SJSA1 (cell line): Measurements from ENCODE around the gene SCO1. TPM values are rescaled to one million over a fixed set of nuclear protein-coding genes. Genes with fewer than 3 reads are reported as not detected.
"Not testable (repeated sequence)": the region's sequence is repeated elsewhere in the genome, so short reads cannot be mapped to it uniquely, and the experiment has no call there.

Source experiments
- DNase-seq, 2 experiments: peaks; one replicate each; pipeline ENCODE4 v3.0.0-alpha.2; 2015 to 2020; ENCODE audit warnings: low spot score in 2 of 2, low read depth in 1 of 2
- H3K27ac ChIP-seq: fragments of 250-450 bp; sonication (Bioruptor Pico); 2 replicates; pipeline ENCODE4 v1.5.1; 2020; ENCODE audit warnings: mild to moderate bottlenecking, moderate library complexity
- H3K27me3 ChIP-seq: fragments of 250-450 bp; sonication (Bioruptor Pico); replicated peaks from 2 replicates; pipeline ENCODE4 v1.5.1; 2020; ENCODE audit warnings: mild to moderate bottlenecking, moderate library complexity
- H3K36me3 ChIP-seq: fragments of 250-450 bp; sonication (Bioruptor Pico); 2 replicates; pipeline ENCODE4 v1.5.1; 2020; ENCODE audit warnings: mild to moderate bottlenecking
- H3K4me1 ChIP-seq: fragments of 250-450 bp; sonication (Bioruptor Pico); replicated peaks from 2 replicates; pipeline ENCODE4 v1.6.1; 2021; ENCODE audit warnings: mild to moderate bottlenecking
- H3K4me3 ChIP-seq: fragments of 250-450 bp; sonication (Bioruptor Pico); 2 replicates; pipeline ENCODE4 v1.5.1; 2020; ENCODE audit warnings: mild to moderate bottlenecking
- H3K9me3 ChIP-seq: fragments of 250-450 bp; sonication (Bioruptor Pico); replicated peaks from 2 replicates; pipeline ENCODE4 v1.5.1; 2020; ENCODE audit warnings: mild to moderate bottlenecking
- total RNA-seq: library from RNA; depleted of rRNA; stranded (reverse); fragments of >200 nt; shearing (Covaris generic); gene quantifications from 2 replicates; pipeline ENCODE4 v1.2.3, GENCODE V29; 2014

Gene SCO1
- total RNA-seq, 1 experiment from 2014 or later, result 23.5 TPM

DNA sequence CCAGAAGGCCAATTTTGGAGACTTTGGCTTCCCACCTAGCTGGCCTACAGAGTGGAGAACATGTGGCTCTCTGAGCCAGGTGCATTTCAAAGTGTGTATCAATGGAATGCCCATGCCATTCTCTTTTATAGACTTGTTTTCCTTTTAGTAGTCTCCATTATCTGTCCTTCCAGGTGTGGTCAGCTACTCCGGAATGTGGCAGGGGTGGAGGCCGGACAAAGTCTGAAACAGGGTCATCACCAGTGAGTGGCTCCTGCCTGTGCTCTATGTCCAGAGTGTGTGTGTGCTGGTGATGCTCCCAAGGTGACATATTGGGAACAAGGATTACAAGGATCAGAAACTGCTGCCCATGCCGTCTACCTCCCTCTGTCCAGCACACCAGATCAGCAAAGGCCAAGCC is 36.3 kb upstream of the SCO1 start:
- DNase-seq, result no peak
- Histone ChIP-seq H3K4me1 (peaks cover 4% of the 10 kb centered on the region; the same call in 1 of the 2 replicates), H3K9me3 (0 out of 2 replicates have a peak, but pooled peaks cover 4% of the 10 kb centered on the region), H3K27ac (no peak overlapping the region), H3K36me3 (peaks cover 5% of the 10 kb centered on the region), H3K27me3 (no peaks in the 10 kb centered on the region), H3K4me3 (no peak overlapping the region)

DNA sequence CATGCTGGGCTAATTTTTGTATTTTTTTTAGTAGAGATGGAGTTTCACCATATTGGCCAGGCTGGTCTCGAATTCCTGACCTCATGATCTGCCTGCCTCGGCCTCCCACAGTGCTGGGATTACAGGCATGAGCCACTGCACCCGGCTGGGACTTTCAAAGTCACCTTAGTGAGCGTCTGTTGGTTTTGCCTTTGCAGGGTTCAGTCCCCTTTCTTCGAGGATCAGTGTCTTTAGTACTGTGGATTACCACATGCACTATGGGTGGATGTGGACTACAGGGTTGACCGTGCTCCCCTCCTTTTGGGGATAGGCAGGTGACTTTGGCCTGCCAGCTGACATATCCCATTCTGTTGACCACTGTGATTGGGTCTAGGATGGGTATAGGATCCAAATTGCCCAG is 34.8 kb upstream of the SCO1 start:
- H3K27ac ChIP-seq, DNase-seq, H3K27me3 ChIP-seq, H3K9me3 ChIP-seq, H3K4me1 ChIP-seq, H3K4me3 ChIP-seq, H3K36me3 ChIP-seq: not testable (repeated sequence)

DNA sequence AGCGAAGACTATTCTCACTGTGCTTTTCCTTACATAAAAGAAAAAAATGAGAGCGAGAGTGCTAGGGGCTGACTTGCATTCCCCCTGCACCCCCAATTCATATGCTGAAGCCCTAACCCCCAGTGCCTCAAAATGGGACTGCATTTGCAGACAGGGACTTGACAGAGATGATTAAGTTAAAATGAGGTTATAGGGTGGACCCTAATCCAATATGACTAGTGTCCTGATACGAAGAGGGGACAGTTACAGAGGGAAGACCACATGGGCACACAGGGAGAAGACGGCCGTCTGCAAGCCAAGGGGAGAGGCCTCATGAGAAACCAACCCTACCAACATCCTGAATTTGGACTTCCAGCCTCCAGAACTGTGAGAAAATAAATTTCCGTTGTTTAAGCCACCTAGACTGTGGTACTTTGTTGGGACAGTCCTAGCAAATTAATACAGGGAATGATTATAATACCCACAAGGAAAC is 34.1 kb upstream of the SCO1 start:
- Histone ChIP-seq H3K4me1 (peaks cover 4% of the 10 kb centered on the region; the same call in 1 of the 2 replicates), H3K27ac (no peak overlapping the region), H3K27me3 (no peaks in the 10 kb centered on the region), H3K9me3 (no peaks in the 10 kb centered on the region), H3K36me3 (peaks cover 5% of the 10 kb centered on the region), H3K4me3 (no peak overlapping the region)
- DNase-seq, result no peak

DNA sequence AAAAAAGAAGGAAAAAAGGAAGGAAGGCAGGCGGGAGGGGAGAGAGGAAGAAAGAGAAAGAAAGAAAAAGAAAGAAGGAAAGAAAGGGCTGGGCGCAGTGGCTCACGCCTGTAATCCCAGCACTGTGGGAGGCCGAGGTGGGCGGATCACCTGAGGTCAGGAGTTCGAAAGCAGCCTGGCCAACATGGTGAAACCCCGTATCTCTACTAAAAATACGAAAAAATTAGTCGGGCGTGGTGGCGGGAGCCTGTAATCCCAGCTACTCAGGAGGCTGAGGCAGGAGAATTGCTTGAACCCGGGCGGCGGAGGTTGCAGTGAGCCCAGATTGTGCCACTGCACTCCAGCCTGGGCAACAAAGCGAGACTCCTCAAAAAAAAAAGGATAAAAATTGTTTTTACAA is 32.9 kb upstream of the SCO1 start:
- peak overlapping the region; percentile 78 for H3K4me3 ChIP-seq
- not testable (repeated sequence) for H3K9me3 ChIP-seq, H3K27me3 ChIP-seq, H3K4me1 ChIP-seq, DNase-seq
- H3K27ac ChIP-seq, result peak overlapping the region; percentile 91
- peaks cover 13% of the 10 kb centered on the region for H3K36me3 ChIP-seq

DNA sequence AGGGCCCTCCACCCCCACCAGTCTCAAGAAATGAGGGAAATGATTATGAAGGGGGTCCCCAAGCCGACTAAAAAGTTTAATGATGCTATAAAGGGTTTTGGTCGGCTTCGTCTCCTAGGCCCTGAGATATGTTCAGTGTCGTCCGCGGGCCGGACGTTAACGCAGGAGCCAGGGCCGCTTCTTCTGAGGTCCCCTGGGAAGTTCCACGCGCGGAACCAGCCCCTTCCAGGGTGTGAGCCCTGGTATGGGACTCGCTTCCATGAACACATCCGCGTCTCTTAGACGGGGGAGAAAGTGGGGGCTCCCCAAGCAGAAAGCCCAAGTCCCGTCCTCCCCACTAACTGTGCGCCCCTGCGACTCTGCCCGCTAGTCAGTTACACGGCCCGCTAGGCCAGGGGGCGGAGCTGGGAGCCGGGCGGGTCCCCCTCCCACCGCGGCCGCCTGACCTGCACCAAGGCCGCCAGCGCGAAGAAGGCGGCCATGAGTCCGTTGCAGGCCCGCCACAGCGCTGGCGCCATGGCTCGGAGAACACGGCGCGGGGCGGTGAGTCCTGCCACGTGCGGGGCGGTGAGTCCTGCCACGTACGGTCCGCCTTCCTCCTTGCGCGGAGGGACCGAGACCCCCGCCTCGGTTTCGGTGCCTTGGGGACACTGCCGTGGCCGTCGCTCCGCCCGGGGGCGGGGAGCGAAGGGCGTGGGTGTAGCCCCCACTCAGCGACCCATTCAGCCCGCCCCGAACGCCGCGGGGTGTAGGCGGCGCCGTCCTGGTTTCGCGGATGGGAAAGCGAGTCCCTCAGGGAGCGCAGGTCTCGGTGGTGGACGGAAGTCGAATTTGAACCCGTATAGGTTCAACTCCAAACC is 32.2 kb upstream of the SCO1 start, which contains the start of gene TMEM220:
TMEM220 (minus strand) TSS at position 690 of the 860 bp plus-strand sequence; CDS start at position 518, 172 bp downstream.
- Histone ChIP-seq H3K27me3 (no peaks in the 10 kb centered on the region), H3K9me3 (no peaks in the 10 kb centered on the region), H3K4me3 (peak within 1 kb of the TSS; percentile 78), H3K4me1 (peaks cover 4% of the 10 kb centered on the region; the same call in 1 of the 2 replicates), H3K27ac (peak within 1 kb of the TSS; percentile 91), H3K36me3 (peaks cover 14% of the 10 kb centered on the region)
- peak; percentile 83 to 93 for DNase-seq

DNA sequence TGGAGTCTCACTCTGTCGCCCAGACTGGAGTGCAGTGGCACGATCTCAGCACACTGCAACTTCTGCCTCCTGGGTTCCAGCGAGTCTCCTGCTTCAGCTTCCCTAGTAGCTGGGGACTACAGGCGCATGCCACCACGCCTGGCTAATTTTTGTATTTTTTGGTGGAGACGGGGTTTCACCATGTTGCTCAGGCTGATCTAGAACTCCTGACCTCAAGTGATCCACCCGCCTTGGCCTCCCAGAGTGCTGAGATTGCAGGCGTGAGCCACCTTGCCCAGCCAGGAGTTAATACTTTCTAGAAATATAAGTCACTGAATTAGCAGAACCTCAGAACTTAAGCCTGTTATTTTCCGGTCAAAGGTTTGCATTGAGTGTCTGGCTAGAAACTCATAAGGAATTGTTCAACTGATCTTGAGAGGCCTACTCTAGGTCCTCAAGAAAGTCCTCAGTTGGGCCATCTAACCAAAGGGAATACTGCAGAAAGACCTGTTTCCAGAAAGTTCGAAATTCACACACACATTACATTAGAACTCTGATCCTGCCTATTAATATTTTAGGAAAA is 31.1 kb upstream of the SCO1 start:
- Histone ChIP-seq H3K36me3 (peaks cover 18% of the 10 kb centered on the region), H3K9me3 (no peaks in the 10 kb centered on the region), H3K27ac (0 out of 2 replicates have a peak overlapping the region, but pooled peaks have one; percentile 91), H3K27me3 (no peaks in the 10 kb centered on the region), H3K4me3 (no peak overlapping the region), H3K4me1 (peaks cover 4% of the 10 kb centered on the region; the same call in 1 of the 2 replicates)
- DNase-seq, result no peak

DNA sequence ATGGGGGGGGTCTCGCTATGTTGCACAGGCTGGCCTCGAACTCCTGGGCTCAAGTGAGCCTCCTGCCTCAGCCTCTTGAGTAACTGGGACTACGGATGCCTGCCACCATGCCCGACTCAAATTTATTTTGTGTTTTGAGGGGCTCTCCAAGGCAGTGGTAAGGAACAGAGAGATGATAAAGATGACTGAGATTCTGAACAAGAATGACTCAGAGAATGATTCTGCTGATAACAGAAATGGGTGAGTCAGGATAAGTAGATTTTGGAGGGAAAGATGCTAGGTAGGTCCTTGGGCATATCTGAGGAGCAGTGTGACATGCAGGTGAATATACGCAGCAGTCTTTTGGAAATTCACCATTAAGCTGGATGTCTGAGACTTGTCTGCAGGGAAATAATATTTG is 29.9 kb upstream of the SCO1 start:
- DNase-seq, result no peak
- H3K4me1 ChIP-seq, result peaks cover 4% of the 10 kb centered on the region; the same call in 1 of the 2 replicates

DNA sequence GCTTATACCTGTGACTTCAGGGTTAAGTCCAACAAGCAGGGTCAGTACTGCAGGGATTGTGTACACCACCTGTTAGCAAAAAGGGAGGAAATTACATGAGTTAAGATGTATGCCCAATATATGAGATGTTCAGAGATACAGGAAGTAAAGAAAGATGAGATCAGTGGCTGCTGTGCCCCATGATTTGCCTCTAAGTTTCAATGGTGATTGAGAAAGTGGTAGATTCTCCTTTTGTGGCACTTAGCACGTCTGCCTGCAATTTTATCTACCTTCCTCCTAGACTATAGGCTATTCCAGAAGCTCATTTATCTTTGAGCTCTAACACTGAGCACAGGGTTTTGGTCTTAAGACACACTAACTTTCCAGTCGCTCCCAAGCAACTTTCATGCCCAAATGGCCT is 28.9 kb upstream of the SCO1 start:
- Histone ChIP-seq H3K4me1 (peaks cover 4% of the 10 kb centered on the region; the same call in 1 of the 2 replicates), H3K9me3 (no peaks in the 10 kb centered on the region), H3K27ac (no peak overlapping the region), H3K27me3 (no peaks in the 10 kb centered on the region), H3K4me3 (no peak overlapping the region), H3K36me3 (peaks cover 22% of the 10 kb centered on the region)
- no peak for DNase-seq

More for the DNA sequence above, 29.9 kb upstream of the SCO1 start:
- no peak overlapping the region for H3K4me3 ChIP-seq
- H3K27me3 ChIP-seq, result no peaks in the 10 kb centered on the region
- no peaks in the 10 kb centered on the region for H3K9me3 ChIP-seq
- H3K36me3 ChIP-seq, result peaks cover 22% of the 10 kb centered on the region
- no peak overlapping the region for H3K27ac ChIP-seq

DNA sequence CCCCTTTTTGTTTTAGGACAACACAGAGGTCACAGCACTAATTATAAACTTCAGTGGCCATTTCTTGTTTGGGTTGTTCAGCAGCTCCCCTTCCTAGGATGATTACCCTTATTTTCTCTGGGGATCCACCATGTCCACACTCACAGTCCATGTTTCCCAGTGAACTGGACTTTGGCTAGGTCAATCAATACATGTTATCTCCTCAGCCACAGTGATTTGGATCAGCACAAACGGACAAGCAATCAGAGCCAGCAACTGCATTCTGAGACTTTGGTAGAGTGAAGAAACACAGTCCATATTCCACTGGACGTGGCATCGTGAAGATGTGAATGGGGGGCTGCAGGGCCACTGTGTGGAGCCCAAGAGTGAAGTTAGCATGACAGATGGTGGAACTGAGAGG is 27.9 kb upstream of the SCO1 start:
- peaks cover 23% of the 10 kb centered on the region for H3K36me3 ChIP-seq
- no peaks in the 10 kb centered on the region for H3K27me3 ChIP-seq
- no peak overlapping the region for H3K4me3 ChIP-seq
- peaks cover 4% of the 10 kb centered on the region; the same call in 1 of the 2 replicates for H3K4me1 ChIP-seq
- H3K27ac ChIP-seq, result no peak overlapping the region
- DNase-seq, result no peak
- no peaks in the 10 kb centered on the region for H3K9me3 ChIP-seq

DNA sequence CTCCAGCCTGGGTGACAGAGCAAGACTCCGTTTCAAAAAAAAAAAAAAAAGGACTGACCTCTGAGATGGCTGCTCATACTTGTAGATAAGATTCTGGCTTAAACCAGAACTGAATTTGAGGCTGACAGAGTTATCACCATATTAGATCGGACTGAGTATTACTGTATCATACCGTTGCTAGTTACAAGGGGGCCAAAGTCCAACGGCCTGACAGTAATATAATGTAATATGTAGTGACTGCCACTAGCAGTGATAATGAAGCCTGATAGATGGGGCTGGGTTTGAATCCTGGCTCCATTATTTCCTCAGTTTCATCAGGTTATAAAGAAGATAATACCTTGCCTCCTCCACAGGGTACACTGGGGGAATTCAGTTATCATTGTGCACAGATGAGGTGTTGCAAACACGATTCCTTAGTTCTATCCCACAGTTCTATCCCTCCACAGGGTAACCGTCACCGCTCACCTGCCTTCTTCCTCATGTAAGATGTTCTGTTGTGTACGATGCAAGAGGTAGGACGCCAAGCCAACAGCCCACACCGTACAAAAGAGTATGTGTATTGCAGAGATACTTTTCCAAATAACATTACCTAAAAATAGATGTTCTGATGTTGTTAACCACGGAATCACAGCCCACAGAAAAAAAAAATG is 27.3 kb upstream of the SCO1 start:
- Histone ChIP-seq H3K9me3 (no peaks in the 10 kb centered on the region), H3K4me1 (peaks cover 4% of the 10 kb centered on the region; the same call in 1 of the 2 replicates), H3K4me3 (no peak overlapping the region), H3K27me3 (no peaks in the 10 kb centered on the region), H3K36me3 (peaks cover 27% of the 10 kb centered on the region), H3K27ac (no peak overlapping the region)
- DNase-seq, result no peak

DNA sequence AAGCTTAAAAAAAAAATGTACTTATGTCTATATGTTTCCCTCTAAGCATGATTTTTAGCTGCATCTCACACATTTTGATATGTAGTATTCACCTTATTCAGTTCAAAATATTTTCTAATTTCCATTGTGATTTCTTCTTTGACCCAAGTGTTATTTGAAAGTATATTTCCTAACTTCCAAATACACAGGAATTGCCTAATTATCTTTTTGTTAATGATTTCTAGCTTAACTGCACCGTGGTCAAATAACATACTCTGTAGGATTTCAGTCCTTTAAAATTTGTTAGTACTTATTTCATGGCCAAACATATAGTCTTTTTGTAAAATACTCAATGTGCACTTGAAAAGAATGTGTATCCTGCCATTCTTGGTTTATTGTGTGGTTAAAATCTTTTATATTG is 21.2 kb upstream of the SCO1 start:
- H3K9me3 ChIP-seq, result no peaks in the 10 kb centered on the region
- no peak for DNase-seq
- H3K27ac ChIP-seq, result no peak overlapping the region
- H3K27me3 ChIP-seq, result no peaks in the 10 kb centered on the region
- H3K4me3 ChIP-seq, result no peak overlapping the region
- peaks cover 18% of the 10 kb centered on the region for H3K36me3 ChIP-seq
- no peaks in the 10 kb centered on the region for H3K4me1 ChIP-seq

DNA sequence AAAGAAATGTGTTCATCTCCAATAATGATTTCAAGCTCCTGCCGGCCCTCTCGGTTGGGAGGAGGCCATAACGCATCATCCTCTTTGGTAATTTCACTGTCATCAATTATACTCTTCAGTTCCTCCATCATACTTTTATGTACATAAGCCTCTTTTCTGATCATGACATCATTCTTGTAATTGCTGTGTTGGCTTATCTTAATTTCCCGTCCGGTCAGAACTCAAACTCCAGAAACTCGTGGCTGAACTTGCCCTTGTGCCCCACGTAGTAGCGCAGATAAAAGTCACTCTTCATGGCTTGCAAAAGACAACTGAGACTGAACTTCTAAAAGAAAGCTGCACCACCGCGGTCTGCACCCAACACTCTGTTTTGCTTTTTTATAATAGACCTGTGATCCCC is 18.9 kb upstream of the SCO1 start:
- Histone ChIP-seq H3K4me3 (no peak overlapping the region), H3K36me3 (peaks cover 31% of the 10 kb centered on the region), H3K4me1 (no peaks in the 10 kb centered on the region), H3K27me3 (no peaks in the 10 kb centered on the region), H3K27ac (no peak overlapping the region), H3K9me3 (no peaks in the 10 kb centered on the region)
- DNase-seq, result no peak

DNA sequence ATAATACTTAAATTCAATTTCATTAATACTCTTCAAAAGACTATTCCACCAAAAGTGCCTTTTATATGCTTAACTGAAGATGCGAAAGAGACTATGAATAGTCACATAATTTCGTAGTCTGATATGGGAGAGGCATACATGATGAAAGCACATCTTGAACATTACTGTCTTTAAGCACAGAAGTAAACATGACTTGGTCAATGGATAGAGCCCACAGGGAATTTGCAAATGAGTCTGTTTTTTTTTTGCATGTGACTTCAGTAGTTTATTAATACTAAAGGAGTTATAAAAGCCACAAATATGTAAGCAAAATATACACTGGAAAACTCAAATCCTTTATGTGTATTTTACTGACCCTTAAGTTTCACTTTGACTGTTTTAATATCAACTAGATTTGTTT is 16.0 kb upstream of the SCO1 start:
- H3K4me1 ChIP-seq, result no peaks in the 10 kb centered on the region
- no peak for DNase-seq

DNA sequence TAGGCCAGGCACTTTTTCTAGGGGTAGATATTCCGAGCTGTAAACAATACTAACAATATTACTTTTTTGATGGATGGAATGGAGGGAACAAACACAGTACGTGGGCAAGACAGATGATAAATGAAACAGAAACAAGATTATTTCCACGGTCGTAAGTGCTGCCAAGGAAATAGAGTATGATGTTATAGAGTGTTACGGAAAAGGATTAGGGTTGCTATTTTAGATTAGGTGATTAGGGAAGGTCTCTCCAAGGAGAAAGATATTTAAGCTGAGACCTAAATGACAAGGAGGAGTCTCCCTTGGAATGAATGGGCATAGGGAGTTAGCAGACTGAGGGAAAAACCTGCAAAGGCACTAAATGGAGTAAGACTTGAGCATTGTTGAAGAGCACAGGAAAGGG is 8.4 kb upstream of the SCO1 start:
- H3K27me3 ChIP-seq, result no peaks in the 10 kb centered on the region
- no peaks in the 10 kb centered on the region for H3K4me1 ChIP-seq
- no peaks in the 10 kb centered on the region for H3K9me3 ChIP-seq
- H3K4me3 ChIP-seq, result no peak overlapping the region
- DNase-seq, result no peak
- peaks cover 28% of the 10 kb centered on the region for H3K36me3 ChIP-seq
- H3K27ac ChIP-seq, result no peak overlapping the region

More for the DNA sequence above, 16.0 kb upstream of the SCO1 start:
- no peaks in the 10 kb centered on the region for H3K27me3 ChIP-seq
- H3K4me3 ChIP-seq, result no peak overlapping the region
- H3K36me3 ChIP-seq, result peaks cover 27% of the 10 kb centered on the region
- no peaks in the 10 kb centered on the region for H3K9me3 ChIP-seq
- H3K27ac ChIP-seq, result no peak overlapping the region
